IPS-20b (cell line): ENCODE measurements around the gene PRKCG.
A peak's percentile ranks its signal among the peaks of the same experiment; 100 is the strongest.

Experiments
- H3K27ac ChIP-seq: one replicate; pipeline ENCODE4 v1.5.1; 2013; ENCODE audit warnings: low read length
- H3K27me3 ChIP-seq: 2 replicates; pipeline ENCODE4 v1.6.1; 2013; ENCODE audit warnings: mild to moderate bottlenecking, low read length, inconsistent platforms; ENCODE audit not compliant: insufficient read depth
- H3K36me3 ChIP-seq: 2 replicates; pipeline ENCODE4 v1.6.1; 2013; ENCODE audit warnings: low read depth, mild to moderate bottlenecking, inconsistent platforms, low read length, moderate library complexity; ENCODE audit not compliant: insufficient read depth
- H3K4me1 ChIP-seq: 2 replicates; pipeline ENCODE4 v1.6.1; 2013; ENCODE audit warnings: mild to moderate bottlenecking, control low read depth, inconsistent platforms, low read length, moderate library complexity; ENCODE audit not compliant: insufficient read depth
- H3K4me3 ChIP-seq: 2 replicates; pipeline ENCODE4 v1.5.1; 2013; ENCODE audit warnings: mild to moderate bottlenecking, low read length, inconsistent platforms
- H3K9ac ChIP-seq: 2 replicates; pipeline ENCODE4 v1.6.1; 2013; ENCODE audit warnings: low read depth, mild to moderate bottlenecking, inconsistent platforms, low read length, moderate library complexity
- H3K9me3 ChIP-seq: 2 replicates; pipeline ENCODE4 v1.6.1; 2013; ENCODE audit warnings: mild to moderate bottlenecking, low read depth, low read length, inconsistent platforms; ENCODE audit not compliant: insufficient read depth

The PRKCG gene

GRCh38 chr19:53873773-53874605, 8.0 kb upstream of the PRKCG start:
- H3K27me3 ChIP-seq = no peaks in the 10 kb centered on the region
- H3K27ac ChIP-seq = no peak overlapping the region
- peaks cover 44% of the 10 kb centered on the region for H3K36me3 ChIP-seq
- H3K4me1 ChIP-seq = peaks cover 3% of the 10 kb centered on the region; the same call in 1 of the 2 replicates
- H3K4me3 ChIP-seq = no peak overlapping the region
- H3K9ac ChIP-seq = no peak overlapping the region
- no peaks in the 10 kb centered on the region for H3K9me3 ChIP-seq

- Histone ChIP-seq H3K9ac (no peak overlapping the region), H3K27ac (no peak overlapping the region), H3K4me3 (no peak overlapping the region), H3K9me3 (no peaks in the 10 kb centered on the region), H3K27me3 (peaks cover under 1% of the 10 kb centered on the region; the same call in 1 of the 2 replicates), H3K36me3 (peaks cover 44% of the 10 kb centered on the region), H3K4me1 (peaks cover 4% of the 10 kb centered on the region; the same call in 1 of the 2 replicates)
Observed at GRCh38 chr19:53874606-53874990, 7.4 kb upstream of the PRKCG start.

GRCh38 chr19:53875602-53876325, 6.2 kb upstream of the PRKCG start:
- peaks cover 11% of the 10 kb centered on the region for H3K4me1 ChIP-seq

GRCh38 chr19:53876651-53877224, 5.3 kb upstream of the PRKCG start:
- no peaks in the 10 kb centered on the region for H3K9me3 ChIP-seq
- peaks cover 19% of the 10 kb centered on the region for H3K4me1 ChIP-seq
- H3K36me3 ChIP-seq = peaks cover 37% of the 10 kb centered on the region
- H3K4me3 ChIP-seq = no peak overlapping the region
- no peak overlapping the region for H3K9ac ChIP-seq
- peaks cover 22% of the 10 kb centered on the region for H3K27me3 ChIP-seq
- H3K27ac ChIP-seq = no peak overlapping the region

More at GRCh38 chr19:53875602-53876325, 6.2 kb upstream of the PRKCG start:
- H3K36me3 ChIP-seq = peaks cover 44% of the 10 kb centered on the region
- H3K9ac ChIP-seq = no peak overlapping the region
- no peak overlapping the region for H3K4me3 ChIP-seq
- no peaks in the 10 kb centered on the region for H3K9me3 ChIP-seq
- no peak overlapping the region for H3K27ac ChIP-seq
- peaks cover 12% of the 10 kb centered on the region for H3K27me3 ChIP-seq

- Histone ChIP-seq H3K27me3 (peaks cover 25% of the 10 kb centered on the region), H3K4me3 (no peak overlapping the region), H3K4me1 (peaks cover 19% of the 10 kb centered on the region), H3K36me3 (peaks cover 37% of the 10 kb centered on the region), H3K9me3 (no peaks in the 10 kb centered on the region), H3K9ac (no peak overlapping the region), H3K27ac (no peak overlapping the region)
Observed at GRCh38 chr19:53877361-53877766, 4.6 kb upstream of the PRKCG start.

- Histone ChIP-seq H3K4me3 (peak overlapping the region; percentile 84), H3K4me1 (peaks cover 22% of the 10 kb centered on the region), H3K36me3 (peaks cover 26% of the 10 kb centered on the region), H3K27me3 (peaks cover 39% of the 10 kb centered on the region), H3K9me3 (no peaks in the 10 kb centered on the region), H3K27ac (no peak overlapping the region), H3K9ac (peak overlapping the region; percentile 81; the same call in 1 of the 2 replicates)
Observed at GRCh38 chr19:53878776-53879139, 3.2 kb upstream of the PRKCG start.

GRCh38 chr19:53879140-53880081, 2.6 kb upstream of the PRKCG start:
- H3K9ac ChIP-seq = peak overlapping the region; percentile 81; the same call in 1 of the 2 replicates

GRCh38 chr19:53880711-53881481, 1.1 kb upstream of the PRKCG start:
- Histone ChIP-seq H3K27me3 (peaks cover 52% of the 10 kb centered on the region), H3K9me3 (no peaks in the 10 kb centered on the region), H3K4me1 (peaks cover 24% of the 10 kb centered on the region), H3K36me3 (peaks cover 6% of the 10 kb centered on the region; the same call in 1 of the 2 replicates), H3K9ac (no peak overlapping the region), H3K27ac (no peak overlapping the region), H3K4me3 (peak overlapping the region; percentile 68)

More at GRCh38 chr19:53879140-53880081, 2.6 kb upstream of the PRKCG start:
- Histone ChIP-seq H3K4me1 (peaks cover 24% of the 10 kb centered on the region), H3K9me3 (no peaks in the 10 kb centered on the region), H3K4me3 (peak overlapping the region; percentile 84), H3K27ac (no peak overlapping the region), H3K27me3 (peaks cover 46% of the 10 kb centered on the region), H3K36me3 (peaks cover 20% of the 10 kb centered on the region)

- peak overlapping the region; percentile 53 for H3K9ac ChIP-seq
- H3K4me3 ChIP-seq = peak overlapping the region; percentile 68
- peaks cover 24% of the 10 kb centered on the region for H3K4me1 ChIP-seq
- no peaks in the 10 kb centered on the region for H3K36me3 ChIP-seq
- H3K27ac ChIP-seq = no peak overlapping the region
- H3K27me3 ChIP-seq = peaks cover 52% of the 10 kb centered on the region
- H3K9me3 ChIP-seq = no peaks in the 10 kb centered on the region
Observed at GRCh38 chr19:53882391-53883050, 524 bp downstream of the PRKCG start.

- Histone ChIP-seq H3K27ac (no peak overlapping the region), H3K36me3 (no peaks in the 10 kb centered on the region), H3K4me3 (peak overlapping the region; percentile 68; the same call in 1 of the 2 replicates), H3K9me3 (no peaks in the 10 kb centered on the region), H3K4me1 (peaks cover 24% of the 10 kb centered on the region), H3K27me3 (peaks cover 52% of the 10 kb centered on the region), H3K9ac (no peak overlapping the region)
Observed at GRCh38 chr19:53883231-53883661, 1.2 kb downstream of the PRKCG start.
